HG02610 (cell line): ENCODE results near the gene CACNA1E.

ENCODE experiments used
- ATAC-seq: cut with Tn5 transposase; IDR thresholded peaks from one replicate; pipeline ENCODE4 v1.9.1; 2021; ENCODE audit warnings: mild to moderate bottlenecking, moderate library complexity; ENCODE audit not compliant: unreplicated experiment

Gene CACNA1E

GRCh38 chr1:181559142-181559541 lies 75.8 kb downstream of the CACNA1E start:
- ATAC-seq: no peak

- ATAC-seq: no peak
Observed at GRCh38 chr1:181562395-181562794, 79.1 kb downstream of the CACNA1E start.

GRCh38 chr1:181568736-181569135 lies 85.4 kb downstream of the CACNA1E start:
- no peak for ATAC-seq

- no peak for ATAC-seq
Observed at GRCh38 chr1:181577475-181577874, 94.2 kb downstream of the CACNA1E start.

GRCh38 chr1:181583598-181583997 lies 100.3 kb downstream of the CACNA1E start:
- ATAC-seq: no peak

GRCh38 chr1:181587870-181588438 lies 104.6 kb downstream of the CACNA1E start:
- ATAC-seq: no peak

GRCh38 chr1:181588631-181589030 lies 105.3 kb downstream of the CACNA1E start:
- no peak for ATAC-seq

GRCh38 chr1:181592255-181592859 lies 109.0 kb downstream of the CACNA1E start:
- ATAC-seq: no peak

GRCh38 chr1:181593042-181593441 lies 109.7 kb downstream of the CACNA1E start:
- no peak for ATAC-seq

- no peak for ATAC-seq
Observed at GRCh38 chr1:181594553-181594952, 111.2 kb downstream of the CACNA1E start.

GRCh38 chr1:181595234-181595633 lies 111.9 kb downstream of the CACNA1E start:
- ATAC-seq: no peak

- ATAC-seq: no peak
Observed at GRCh38 chr1:181601186-181601950, 118.1 kb downstream of the CACNA1E start.

- ATAC-seq: no peak
Observed at GRCh38 chr1:181603735-181604410, 120.6 kb downstream of the CACNA1E start.

GRCh38 chr1:181604482-181605249 lies 121.3 kb downstream of the CACNA1E start:
- ATAC-seq: no peak

GRCh38 chr1:181607524-181607923 lies 124.2 kb downstream of the CACNA1E start:
- no peak for ATAC-seq

GRCh38 chr1:181608386-181608785 lies 125.1 kb downstream of the CACNA1E start:
- ATAC-seq: no peak

GRCh38 chr1:181608948-181609347 lies 125.6 kb downstream of the CACNA1E start:
- no peak for ATAC-seq

- no peak for ATAC-seq
Observed at GRCh38 chr1:181612100-181612499, 128.8 kb downstream of the CACNA1E start.

GRCh38 chr1:181618559-181618958 lies 135.2 kb downstream of the CACNA1E start:
- ATAC-seq: no peak

- ATAC-seq: no peak
Observed at GRCh38 chr1:181620183-181620582, 136.9 kb downstream of the CACNA1E start.

GRCh38 chr1:181623850-181624249 lies 140.5 kb downstream of the CACNA1E start:
- no peak for ATAC-seq
